Subcutaneous adipose tissue (tissue), 4 donors: ENCODE results near the gene LTBP1. TPM values are rescaled to one million over a fixed set of nuclear protein-coding genes. Genes with fewer than 3 reads are reported as not detected.

Source experiments
- CTCF ChIP-seq: fragments of 450-650 bp; IDR thresholded peaks from one replicate; pipeline ENCODE4 v1.5.1; 2016; ENCODE audit warnings: low read depth, mild to moderate bottlenecking, control low read depth, antibody characterized with exemption, moderate library complexity
- total RNA-seq, 4 donors: library from RNA; depleted of rRNA; stranded (reverse); fragments of >200 nt; gene quantifications; one replicate each; pipeline ENCODE4 v1.1.0, GENCODE V29; 2016

The LTBP1 gene
- total RNA-seq, 4 donors from 2014 or later, result 11.0 to 15.5 (median 12.7) TPM

- TF ChIP-seq CTCF, result no peak
These were observed 370.7 kb downstream of the LTBP1 start for GRCh38 chr2:33317369-33318007.

GRCh38 chr2:33318456-33318855, 371.7 kb downstream of the LTBP1 start:
- TF ChIP-seq CTCF, result no peak

- TF ChIP-seq CTCF, result no peak
These were observed 373.8 kb downstream of the LTBP1 start for GRCh38 chr2:33320573-33320972.

- no peak for TF ChIP-seq CTCF
These were observed 374.6 kb downstream of the LTBP1 start for GRCh38 chr2:33321236-33321771.

GRCh38 chr2:33321876-33322483, 375.2 kb downstream of the LTBP1 start:
- no peak for TF ChIP-seq CTCF

- TF ChIP-seq CTCF, result no peak
These were observed 375.9 kb downstream of the LTBP1 start for GRCh38 chr2:33322612-33323011.

- no peak for TF ChIP-seq CTCF
These were observed 377.2 kb downstream of the LTBP1 start for GRCh38 chr2:33323957-33324356.
